GM18505 (cell line): Measurements from ENCODE around the gene LUZP1.

ENCODE experiments used
- ATAC-seq: cut with Tn5 transposase; IDR thresholded peaks from one replicate; pipeline ENCODE4 v1.9.1; 2021; ENCODE audit not compliant: unreplicated experiment
- POLR2A ChIP-seq: IDR thresholded peaks from 4 replicates; pipeline ENCODE4 v1.6.1; 2011; ENCODE audit warnings: borderline replicate concordance; ENCODE audit not compliant: insufficient read depth, insufficient read length; ENCODE audit errors: extremely low read depth

LUZP1 gene

DNA sequence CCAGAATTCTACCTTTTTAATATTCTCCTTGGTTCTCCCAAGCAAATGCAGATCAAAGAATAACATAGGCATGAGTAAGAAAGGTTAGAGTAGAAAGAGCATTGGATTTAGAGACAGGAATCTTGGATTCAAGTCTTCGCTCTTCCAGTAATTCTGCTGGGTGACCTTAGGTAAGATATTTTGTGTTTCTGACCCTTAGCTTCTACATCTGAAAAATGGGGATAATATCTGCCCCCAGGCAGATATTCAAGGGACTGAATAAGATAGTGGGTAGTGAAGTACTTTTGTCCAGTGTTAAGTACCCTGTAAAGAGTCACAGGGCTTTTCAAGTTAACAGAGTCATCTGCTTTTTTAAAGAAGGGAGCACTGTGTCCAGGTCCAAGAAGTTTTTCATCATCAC, 78.6 kb downstream of the LUZP1 start:
- no peak for ATAC-seq
- TF ChIP-seq POLR2A: no peak

DNA sequence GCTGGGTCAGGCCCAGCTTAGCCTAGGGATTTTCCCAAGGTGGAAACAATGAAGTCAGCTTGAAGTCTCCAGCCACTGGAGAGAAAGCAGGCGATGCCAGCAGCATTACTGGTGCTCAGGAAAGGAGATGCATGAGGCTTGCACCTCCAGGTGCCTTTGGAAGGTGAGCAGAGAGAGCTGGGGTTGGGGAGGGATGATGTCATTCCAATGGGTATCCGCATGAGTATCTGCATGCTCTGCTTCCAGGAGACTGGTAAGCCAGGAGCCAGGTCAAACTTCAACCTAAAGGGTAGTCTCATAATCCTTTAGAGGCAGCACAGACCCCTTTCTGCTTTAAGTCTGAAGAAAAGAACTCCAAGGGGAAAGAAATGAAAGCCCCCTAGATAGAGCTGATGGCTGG, 80.6 kb downstream of the LUZP1 start:
- no peak for ATAC-seq

DNA sequence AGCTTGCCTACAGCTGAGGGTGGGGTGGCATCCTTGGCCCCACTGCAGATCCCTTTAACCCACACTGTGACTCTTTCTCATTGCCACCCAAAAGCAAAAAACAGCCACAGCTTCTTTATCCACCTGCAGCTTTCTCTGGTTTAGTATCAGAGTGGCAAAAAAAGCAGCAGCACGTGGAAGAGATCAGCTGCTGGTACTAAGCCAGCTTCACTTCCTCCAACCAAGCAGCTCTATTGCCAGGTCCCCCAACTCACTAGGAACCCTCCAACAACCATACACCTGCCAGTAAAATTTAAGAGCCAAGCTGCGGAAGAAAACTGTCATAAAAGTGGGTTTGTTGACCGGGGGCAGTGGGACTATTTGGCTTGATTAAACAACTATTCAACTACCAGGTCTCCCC, 83.0 kb downstream of the LUZP1 start:
- ATAC-seq: no peak
- no peak for TF ChIP-seq POLR2A

More for the DNA sequence above, 80.6 kb downstream of the LUZP1 start:
- no peak for TF ChIP-seq POLR2A

DNA sequence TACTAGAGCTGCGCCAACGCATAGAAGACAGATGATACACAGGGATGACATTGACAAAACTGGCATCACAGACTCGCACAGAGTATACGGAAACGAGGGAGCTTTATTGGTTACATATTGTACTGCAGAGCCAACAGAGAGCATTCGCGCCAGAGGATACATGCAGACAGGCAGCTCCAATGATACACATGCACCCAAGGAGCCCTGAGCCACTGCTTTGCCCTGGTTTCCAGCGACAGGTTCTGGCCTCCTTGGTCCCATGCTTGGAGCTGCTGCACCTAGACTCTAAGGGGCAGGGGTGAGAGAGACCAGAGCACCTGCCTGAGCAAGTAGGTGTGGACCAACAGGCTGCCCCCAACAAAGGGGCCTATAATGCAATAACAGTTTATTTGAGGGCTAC, 83.8 kb downstream of the LUZP1 start:
- no peak for TF ChIP-seq POLR2A
- ATAC-seq: no peak

DNA sequence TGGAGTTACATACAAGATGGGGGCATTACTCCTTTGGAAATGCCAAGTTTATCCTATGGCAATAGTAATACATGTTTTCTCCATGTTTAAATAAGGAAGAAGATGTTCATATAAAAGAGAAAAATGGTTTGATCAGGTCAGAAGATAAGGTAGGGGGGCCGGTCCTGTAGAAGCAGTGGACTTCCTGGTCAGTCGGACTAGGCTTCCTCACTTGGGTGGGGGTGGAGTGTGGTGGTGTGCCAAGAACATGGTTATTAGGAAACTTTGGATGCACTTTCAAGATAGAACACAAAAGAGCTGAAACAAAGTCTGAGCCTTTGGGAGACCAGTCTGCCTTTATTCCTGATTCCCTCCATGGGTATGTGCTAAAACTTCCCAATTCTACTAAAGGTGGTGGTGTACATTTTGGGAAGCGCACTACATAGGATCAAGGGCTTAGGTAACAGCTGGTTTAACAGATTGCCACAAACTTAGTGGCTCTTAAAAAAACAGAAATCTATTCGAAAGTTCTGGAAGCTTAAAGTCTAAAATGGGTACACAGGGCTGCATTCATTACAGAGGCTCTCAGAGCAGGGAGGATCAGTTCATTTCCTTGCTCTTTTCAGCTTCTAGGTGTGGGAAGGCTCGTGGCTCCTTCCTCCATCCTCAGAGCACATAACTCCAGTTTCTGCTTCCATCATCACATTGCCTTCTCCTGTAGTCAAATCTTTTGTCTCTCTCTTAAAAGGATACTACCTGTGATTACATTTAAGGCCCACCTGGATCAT, 84.8 kb downstream of the LUZP1 start:
- TF ChIP-seq POLR2A: no peak
- ATAC-seq: no peak

DNA sequence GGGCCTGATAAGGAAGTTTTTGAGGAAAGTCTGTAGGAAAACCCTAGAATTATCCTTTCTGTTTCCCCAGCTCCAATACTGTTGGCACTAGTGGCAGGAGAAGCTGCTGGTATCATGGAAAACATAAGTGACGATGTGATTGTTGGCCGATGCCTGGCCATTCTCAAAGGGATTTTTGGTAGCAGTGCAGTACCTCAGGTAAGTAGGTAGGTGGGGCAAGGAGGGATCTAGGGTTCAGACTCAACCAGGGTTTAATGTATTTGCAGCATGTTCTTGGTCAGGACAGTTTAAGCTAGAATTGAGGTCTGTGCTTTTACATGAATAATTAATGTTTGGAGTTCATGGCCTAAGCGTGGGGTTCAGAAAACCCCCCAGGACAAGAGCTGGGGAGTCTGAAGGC, 87.3 kb downstream of the LUZP1 start:
- no peak for TF ChIP-seq POLR2A
- no peak for ATAC-seq

DNA sequence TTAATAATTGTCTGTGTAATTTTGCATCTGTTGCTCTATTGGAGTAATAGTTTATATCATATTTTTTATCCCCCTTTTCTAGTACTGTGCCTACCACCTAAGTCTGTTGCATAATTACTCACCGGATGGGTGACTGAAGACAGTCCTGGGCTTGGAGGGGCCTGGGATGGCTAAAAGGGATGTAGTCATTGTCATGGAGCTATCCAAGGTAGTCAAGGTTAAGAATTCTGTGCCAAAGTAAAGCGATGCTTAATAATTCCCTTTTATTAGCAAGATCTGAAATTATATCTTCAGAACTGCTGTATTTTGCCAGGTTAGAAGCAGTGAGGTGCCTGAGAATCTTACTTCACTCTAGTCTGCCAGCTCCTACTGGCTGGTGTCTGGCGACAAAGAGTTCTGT, 87.8 kb downstream of the LUZP1 start:
- no peak for TF ChIP-seq POLR2A
- ATAC-seq: no peak

DNA sequence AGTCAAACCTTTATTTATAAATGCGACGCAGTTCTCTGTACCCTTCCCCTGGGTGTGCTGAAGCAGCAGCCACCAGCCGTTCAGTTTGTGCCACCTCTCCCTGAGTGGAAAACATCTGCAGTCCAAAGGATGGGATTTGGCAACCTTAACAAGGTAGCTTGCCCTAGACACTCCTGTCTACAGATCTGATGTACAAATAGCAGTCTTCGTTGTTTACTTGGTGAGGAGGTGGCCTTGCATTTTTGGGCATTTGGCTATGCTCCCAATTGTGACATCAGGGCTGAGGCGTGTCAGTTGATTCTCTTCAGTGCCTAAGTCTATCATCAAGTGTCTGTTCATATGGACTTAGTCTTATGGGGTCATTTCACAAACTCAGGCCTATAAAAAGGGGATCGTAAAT, 89.6 kb downstream of the LUZP1 start:
- TF ChIP-seq POLR2A: no peak
- no peak for ATAC-seq

DNA sequence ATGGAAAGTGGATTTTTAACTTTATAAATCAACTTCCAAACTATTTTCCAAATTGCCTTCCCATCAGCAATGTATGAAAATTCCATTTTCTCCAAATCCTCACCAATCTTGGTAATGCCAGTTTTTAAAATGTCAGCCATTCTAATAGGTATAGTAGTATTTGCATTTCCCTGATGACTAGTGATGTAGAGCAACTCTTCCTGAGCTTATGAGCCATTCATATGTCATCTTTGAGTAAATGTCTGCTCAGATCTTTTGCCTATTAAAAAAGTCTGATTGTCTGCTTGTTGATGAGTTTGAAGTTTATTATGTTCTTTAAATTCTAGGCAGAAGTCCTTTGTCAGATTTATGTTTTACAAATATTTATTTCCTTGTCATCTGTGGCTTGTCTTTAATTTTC, 94.6 kb downstream of the LUZP1 start:
- no peak for ATAC-seq
- no peak for TF ChIP-seq POLR2A

DNA sequence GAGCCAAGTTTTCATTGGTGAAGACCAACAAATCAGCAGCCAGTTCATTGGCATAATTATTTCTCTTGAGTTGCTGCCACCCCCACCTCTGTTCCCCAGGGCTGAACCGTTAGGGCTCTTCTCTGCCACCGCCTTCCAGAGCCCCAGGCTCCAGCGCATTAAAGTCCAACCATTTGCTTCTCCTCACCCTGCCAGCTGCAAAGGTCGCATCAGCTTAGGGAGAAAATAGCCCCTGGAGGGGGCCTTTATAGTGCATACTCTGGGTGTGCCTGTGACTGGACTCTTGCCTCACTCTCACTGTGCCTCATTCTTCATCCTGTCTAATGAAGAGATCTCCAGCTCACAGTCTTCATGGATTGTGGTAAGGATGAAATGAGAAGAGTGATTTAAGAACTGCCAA, 99.0 kb downstream of the LUZP1 start:
- no peak for ATAC-seq
- TF ChIP-seq POLR2A: no peak

DNA sequence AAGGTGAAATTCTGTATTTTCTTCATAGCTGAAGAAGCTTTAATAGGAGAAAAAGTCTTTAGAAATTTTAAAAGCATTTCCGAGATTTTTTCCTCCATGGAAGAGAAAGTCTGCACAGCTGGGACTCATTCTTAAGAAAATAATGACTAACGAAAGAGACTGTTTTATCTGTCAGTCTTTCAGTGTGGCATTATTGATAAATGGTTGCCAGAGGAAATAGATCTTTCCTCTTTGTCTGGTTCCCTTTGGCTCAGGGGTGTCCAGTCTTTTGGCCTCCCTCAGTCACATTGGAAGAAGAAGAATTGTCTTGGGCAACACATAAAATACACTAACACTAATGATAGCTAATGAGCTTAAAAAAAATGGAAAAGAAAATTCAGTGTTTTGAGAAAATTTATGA, 99.5 kb downstream of the LUZP1 start:
- ATAC-seq: no peak
- no peak for TF ChIP-seq POLR2A

DNA sequence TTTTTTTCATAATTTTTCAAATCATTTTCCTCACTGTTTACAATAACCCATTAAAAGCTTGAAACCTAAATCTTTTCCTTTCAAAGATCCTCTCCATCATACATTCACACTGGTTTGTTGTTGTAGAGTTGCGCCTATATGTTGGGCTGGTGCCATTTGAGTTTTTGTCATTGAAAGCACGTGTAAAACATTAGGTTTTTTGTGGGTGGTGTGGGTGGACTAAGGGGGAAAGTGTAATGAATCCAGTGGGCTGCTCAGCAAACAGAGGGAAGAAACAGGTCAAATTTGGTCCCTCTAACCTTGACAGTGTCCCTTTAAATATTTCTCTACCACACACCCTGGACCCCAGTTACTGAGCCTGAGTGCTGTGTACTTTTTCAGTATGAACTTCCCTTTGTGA, 102.6 kb downstream of the LUZP1 start:
- no peak for ATAC-seq
- TF ChIP-seq POLR2A: no peak

DNA sequence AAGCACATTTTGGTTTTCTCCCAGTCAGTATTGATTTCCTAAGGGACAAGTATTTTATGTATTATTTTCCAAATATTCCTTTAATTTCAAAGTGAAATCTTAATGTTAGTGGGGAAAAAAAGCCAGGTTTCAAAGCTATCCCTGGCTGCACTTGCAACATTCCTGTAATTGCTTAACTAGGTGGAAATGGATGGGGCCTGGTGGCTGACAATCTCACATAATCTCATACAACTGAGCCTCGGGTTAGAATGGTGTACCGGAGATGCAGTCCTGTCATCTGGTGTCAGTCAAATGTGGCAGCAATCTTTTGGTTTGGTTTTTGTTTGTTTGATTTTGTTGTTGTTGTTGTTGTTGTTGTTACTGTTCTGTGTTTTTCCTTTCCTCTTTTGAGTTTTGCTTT, 103.3 kb downstream of the LUZP1 start:
- no peak for TF ChIP-seq POLR2A
- ATAC-seq: no peak

DNA sequence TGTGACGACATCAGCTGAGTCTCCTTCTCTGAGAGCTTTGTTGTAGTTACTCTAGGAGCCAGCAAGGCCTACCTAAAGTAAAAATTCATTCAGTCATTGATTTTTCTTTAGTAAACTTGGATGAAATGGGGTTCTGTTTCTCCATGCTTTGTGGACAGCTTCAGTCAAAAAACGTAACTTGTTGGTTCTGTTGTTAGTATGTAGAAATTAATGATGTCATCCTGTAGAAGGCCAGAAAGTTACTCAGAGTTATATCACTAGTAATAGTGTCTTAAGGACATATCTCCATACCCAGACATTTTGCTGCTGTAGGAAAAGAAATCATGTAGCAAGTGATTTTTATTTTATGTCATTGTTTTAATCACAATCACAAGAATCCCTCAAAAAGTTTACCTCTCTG, 106.4 kb downstream of the LUZP1 start:
- no peak for ATAC-seq
- no peak for TF ChIP-seq POLR2A

DNA sequence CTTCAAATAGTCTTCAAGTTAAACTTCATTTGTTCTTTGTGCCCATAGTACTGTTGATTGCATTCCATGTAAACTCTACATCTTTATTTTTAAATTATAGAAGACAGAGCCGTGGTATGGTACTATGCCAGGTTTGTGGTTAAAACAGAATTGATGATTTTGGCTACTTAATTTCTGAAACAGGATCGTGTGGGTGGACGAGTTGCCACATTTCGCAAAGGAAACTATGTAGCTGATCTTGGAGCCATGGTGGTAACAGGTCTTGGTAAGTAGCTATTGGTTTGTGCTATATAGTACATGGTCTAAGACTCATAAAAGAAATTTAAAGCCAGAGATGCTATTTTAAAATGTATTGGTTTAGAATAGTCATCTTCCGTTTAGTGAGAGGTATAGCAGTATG, 111.4 kb downstream of the LUZP1 start:
- no peak for ATAC-seq

More for the DNA sequence above, 111.4 kb downstream of the LUZP1 start:
- TF ChIP-seq POLR2A: no peak
